ENCODE measurements around the gene CELF4.

The CELF4 gene

DNA sequence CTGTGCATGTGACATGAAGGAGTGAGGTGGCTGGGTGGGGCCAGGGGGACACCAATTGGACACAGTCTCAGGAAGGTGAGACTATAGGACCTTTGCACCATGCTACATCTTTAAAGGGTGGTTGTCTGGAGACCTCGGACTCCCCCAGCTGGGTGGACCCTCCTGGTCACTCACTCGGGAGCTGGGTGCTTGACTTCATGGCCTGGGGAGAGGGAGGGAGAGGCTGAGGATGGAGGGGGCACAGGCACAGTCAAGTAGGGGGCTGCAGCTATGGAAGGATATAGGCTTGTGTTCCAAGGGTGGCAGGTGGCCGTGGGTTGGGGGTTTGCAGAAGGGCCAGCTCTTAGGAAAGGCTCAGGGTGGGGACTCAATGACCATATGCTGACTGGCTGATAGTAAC lies 7.1 kb upstream of the CELF4 start:
- DNase-seq (ENCODE audit: low read depth in 2 of 2), result no peak

DNA sequence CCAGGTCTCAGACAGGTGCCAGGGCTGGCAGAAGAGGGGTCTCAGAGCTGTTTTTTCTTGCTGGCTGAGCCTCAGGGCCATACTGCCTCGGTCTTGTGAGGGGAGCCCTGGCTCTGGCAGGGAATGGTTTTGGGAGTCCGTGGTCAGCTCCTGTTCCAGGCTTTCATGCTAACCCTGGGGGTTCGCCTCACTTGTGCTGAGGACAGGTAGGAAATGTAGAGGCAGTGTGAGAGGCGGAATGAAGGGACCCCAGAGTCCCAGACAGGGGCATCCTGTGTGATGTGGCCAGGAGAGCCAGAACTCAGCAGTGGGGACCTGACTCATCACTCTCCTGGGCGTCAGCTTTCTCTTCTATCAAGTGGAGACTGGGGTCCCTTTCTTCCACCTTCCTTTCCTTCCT lies 5.7 kb upstream of the CELF4 start:
- DNase-seq (ENCODE audit: low read depth in 2 of 2), result no peak

DNA sequence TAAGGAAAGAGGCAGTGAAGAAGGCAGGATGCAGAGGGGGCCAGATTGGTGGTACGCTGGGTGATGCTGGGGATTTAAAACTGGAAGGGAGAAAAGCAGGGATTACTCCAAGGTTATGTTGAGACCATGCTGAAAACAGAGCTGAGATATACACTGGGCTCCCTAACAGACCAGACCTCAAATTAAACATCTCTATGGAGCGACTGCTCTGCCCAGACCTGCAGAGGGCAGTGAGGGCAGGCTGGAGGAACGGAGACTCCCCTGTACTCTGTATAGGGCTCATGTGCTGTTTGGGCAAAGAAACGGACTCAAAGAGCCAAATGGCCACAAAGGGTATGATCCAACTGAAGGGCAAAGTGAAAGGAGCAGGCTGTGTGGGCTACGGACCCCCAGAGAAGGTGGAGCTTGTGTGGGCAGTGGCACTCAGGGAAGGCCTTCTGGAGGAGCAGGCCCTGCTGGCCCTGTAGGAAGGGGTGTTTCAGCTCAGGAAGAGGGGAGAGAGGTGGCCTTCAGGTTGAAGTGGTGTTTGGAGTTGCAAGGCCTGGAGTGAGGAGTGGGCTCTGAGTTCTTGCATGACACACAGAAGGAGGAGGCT lies 4.8 kb upstream of the CELF4 start:
- no peak for DNase-seq (ENCODE audit: low read depth in 2 of 2)

DNA sequence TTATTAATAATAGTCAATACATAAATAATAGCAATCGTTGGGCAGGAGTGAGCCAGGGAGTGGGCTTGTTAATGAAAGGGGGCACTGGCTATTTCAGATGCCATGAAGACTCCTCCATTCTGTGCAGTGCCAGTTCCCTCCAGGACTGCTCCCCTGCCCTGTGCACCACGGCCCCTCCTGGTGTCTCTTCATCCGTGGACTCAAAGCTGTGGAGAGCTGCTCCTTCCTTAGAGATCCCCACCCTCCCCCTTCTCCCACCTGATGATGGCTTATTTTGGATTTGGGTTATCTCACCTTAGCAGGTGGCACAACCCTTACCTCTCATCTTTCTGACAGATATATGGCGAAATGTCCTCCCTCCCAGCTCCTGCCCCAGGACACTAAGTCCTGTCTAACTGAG lies 3.1 kb upstream of the CELF4 start:
- no peak for DNase-seq (ENCODE audit: low read depth in 2 of 2)

DNA sequence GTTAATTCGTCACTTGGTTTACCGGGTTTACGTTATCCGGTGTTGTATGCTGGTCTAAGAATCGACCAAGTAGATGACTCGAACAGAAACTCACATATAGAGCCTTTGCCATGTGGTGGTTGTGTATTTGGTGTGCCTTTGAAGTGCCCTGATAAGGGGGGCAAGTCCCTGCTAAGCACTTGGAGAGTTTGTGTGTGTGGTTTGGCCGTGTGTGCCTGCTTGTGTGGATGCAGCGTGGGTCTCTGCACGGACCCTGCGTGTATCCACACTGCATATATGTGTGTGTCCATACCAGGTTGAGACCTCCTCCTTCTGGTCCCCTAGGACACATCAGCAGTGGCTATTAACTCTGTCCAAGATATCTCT lies 2.4 kb upstream of the CELF4 start:
- DNase-seq (ENCODE audit: low read depth in 2 of 2), result no peak

DNA sequence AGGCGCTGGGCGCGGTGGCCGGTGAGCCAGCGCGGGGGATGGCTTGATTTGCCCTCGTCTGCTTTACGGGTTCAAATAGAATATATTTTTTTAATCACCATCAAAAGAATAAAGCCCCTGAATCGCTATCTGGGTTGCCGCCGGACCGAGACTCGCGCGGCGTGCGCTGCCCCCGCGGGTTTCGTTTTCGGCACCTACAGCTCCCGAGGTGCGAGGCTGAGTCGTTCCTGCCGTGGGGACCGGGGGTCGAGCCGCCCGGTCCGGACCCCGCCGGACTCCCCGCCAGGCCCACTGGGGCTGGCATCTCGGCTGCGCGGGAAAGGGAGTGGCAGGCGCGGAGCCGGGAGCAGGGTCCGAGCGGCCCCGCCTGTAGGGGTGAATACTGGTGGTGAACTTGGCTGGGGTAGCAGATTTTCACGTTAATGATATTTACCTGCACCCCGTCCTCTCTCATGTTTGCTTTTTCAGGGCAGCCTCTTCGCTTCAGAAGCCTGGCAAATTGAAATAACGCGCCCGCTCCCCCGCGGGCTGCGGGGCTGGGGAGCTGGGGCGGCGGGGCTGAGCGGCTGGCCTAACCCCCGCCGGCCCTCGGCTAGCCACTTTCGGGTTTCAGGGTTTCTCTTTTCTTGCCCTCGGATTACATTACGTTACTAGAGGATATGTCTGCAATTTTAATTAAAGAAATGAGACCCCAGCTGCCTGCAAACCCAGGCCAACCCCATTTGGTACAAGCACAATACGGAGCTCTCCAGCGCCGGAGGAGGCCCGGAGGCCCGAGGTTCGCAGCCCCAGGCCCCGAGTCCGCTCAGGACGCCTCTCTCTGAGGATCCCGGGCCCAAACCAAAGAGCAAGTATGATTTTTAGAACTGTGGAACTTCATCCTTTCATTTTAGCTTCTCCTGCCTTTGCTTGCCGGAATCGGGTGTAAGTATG lies 1.7 kb upstream of the CELF4 start:
- DNase-seq (ENCODE audit: low read depth in 2 of 2), result no peak

DNA sequence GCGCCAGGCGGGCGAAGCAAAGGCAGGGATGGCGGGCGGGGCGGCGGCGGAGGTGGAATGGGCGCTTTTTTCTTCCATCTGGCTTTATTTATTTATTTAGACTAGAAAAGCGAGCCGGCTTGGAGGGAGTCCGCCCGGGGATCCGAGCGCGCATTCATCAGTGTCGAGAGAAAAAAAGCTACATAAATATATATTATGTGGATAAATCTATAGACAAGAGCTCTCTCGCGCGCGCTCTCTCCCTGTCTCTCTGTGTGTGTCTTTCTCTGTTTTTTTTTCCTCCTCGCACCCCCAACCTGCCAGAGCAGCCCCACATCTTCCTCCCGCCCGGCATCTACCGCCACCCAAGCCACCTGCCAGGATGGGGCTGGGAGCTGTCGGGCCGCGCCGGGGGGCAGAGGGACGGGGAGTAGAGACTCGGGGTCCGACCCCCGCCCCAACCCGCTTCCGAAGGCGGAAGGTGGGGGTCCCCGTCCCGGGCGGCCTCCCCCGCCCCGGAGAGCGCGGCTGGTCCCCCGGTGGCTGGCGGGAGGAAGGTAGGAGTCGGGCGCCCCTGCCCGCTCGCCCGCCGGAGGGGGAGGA lies 972 bp upstream of the CELF4 start:
- no peak for DNase-seq (ENCODE audit: low read depth in 2 of 2)

DNA sequence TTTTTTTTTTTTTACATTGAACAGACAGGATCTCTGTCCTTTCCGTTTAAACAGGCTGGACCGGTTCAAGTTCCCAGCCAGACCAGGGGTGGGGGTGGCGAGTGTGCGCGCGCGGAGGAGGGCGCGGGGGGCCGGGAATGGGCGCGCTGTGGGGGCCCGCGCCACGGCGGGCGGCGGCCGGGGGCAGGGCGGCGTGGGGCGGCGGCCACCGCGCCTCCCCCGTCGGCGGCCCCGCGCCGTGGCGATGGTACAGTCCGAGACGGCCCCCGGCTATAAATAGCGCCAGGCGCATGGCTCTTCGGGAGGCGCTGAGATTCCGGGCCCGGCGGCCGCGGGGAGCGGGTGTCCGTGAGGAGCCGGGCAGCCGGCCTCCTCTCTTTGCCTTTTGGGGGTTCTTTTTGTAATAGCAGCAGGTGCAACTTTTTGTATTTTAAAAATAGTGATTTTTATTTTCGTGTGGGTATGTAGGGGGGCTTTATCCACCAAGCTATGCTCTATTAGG lies 430 bp upstream of the CELF4 start:
- no peak for DNase-seq (ENCODE audit: low read depth in 2 of 2)

DNA sequence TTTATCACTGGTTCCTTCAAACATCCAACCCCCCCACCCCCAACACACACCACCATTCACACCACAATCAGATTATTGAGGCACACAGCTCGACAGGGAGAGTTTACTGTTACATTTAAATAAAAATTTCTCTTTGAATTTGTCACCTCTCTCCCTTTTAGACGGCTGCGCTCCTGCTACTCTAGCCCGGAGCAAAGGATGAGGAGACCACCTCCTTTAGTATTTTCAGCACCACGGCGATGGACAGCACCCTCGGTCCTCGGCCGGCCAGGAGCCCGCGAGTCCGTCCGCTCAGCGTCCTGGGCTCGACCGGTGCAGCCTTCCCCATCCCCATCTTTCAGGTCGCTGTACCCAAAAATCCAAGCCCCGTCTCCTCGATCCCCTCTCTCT lies 892 bp downstream of the CELF4 start:
- no peak for DNase-seq (ENCODE audit: low read depth in 2 of 2)

DNA sequence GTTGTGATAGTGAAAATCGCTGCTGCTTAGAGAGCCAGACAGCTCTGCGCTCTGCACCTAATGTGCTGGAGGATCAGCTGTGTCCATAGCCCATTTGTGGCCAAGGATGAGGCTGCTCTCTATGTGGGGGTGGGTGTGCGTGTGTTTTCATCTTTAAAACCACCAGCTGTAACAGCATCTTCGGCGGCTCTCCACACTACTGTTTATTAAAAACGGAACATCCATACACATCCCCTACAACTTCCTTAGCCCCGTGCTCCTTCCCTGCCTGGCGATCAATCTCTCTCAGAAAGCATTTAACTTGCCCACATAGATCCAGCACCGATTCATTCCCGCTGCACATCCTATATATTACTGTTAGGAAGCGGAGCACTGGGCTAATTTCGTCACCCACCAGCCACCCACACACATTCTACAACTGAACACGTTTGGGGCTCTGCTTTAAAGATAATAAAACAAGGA lies 1.6 kb downstream of the CELF4 start:
- DNase-seq (ENCODE audit: low read depth in 2 of 2), result no peak

DNA sequence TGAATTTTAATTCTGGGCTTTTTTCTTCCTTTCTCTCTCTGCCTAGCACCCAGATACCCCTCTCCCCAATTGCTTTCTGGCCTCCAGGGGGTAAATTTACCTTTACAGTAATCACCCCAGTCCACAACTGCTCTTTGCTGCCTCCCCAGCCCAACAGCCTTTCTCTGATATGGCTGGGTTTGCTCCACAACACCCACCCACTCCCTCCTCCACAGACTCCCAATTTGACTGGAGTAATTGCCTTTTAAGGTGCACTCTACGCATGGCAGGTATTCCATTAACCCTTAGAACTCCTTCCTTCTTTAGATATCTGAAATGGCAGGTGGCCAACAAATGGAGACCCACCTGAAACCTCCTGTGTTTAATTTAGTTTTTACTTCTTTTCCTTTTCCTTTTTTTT lies 3.6 kb downstream of the CELF4 start:
- DNase-seq (ENCODE audit: low read depth in 2 of 2), result no peak

DNA sequence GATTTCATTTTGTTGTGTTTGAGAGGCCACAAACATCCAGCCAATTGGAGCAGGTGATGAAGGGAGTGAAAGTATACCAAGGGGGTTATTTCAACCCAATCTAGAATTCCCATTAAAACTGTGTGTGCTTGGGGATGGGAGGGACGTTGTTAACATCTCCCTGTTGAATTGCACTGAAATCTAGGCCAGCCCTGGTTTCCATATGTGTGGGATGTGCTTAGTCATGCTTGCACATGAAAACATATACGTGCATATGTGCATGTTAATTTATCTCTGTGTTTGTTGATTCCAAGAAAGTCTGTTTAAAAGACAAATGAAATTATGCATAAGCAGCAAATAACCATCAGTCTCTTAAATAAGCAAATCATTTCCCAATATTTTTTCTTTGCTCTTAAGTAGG lies 5.6 kb downstream of the CELF4 start:
- no peak for DNase-seq (ENCODE audit: low read depth in 2 of 2)

DNA sequence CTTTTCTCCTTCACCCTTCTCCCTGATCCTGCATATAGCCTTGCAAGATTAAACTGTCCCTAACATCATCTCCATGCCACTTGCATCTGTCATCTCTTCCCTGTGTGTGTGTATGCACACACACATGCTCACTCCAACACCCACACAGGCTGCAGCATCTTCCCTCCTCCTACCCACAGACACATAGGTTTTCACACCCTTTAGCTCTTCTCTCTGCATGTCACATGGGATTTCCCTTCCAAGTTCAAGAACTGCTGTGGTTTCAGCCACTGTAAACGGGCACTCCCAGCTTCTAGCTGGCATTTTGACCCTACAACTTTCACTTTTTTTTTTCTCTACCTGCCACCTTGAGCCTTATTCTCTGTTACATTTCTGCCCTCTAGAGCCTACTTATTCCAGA lies 6.4 kb downstream of the CELF4 start:
- DNase-seq (ENCODE audit: low read depth in 2 of 2), result no peak

DNA sequence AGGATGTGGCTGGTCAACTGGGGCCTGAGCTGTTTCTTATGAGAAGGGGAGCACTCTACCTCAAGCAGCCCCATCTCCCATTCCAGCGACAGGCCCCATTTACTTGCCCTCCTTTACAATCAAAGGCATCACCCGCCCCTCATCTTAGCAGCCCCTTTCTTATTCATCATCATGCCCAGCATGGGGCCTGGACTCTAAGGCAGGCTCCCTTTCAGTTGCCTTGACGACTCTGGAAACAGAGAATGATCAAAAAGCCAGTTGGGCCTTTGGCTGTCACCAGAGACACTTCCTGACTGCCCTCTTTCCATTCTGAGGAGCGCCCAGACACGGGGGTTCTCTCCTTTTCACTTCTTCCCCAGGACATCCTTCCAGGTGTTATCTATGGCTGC lies 11.2 kb downstream of the CELF4 start:
- no peak for DNase-seq (ENCODE audit: low read depth in 2 of 2)

DNA sequence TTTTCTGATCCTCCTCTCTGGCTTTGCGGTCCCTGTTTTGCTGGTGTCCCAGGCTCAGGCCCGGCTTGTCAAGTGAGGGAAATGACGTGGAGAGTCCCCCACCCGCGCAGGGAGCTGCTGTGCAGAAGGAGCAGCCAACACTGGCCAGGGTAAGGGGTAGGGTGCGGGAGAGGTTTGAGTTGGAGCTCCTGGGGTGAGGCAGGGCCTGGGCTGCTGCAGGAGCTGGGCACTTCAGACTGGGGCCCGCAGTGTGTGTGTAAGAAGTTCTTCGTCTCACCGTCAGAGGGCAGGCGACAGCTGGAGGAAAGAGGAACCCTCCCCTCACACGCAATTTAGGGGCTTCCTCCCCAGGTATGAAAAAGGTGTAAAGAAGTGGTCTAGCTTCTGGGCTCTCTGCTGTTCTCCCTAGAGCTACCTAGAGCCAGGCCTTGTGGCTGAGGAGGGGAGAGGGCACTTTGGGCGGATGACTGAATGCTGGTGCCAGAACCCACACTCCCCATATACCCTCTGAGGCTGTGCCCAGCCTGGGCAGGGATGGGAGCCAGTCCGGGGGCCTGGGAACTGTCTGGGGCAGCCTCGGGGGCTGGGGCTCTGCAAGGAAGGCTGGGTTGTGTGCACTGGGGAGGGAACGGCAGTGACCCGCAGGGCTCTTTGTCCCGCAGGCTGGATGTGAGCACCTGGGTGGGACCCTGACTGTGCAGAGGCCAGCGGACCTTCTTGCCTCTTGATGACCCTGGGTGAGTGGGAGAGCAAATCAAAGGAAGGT lies 11.8 kb downstream of the CELF4 start:
- DNase-seq (ENCODE audit: low read depth in 2 of 2), result no peak

DNA sequence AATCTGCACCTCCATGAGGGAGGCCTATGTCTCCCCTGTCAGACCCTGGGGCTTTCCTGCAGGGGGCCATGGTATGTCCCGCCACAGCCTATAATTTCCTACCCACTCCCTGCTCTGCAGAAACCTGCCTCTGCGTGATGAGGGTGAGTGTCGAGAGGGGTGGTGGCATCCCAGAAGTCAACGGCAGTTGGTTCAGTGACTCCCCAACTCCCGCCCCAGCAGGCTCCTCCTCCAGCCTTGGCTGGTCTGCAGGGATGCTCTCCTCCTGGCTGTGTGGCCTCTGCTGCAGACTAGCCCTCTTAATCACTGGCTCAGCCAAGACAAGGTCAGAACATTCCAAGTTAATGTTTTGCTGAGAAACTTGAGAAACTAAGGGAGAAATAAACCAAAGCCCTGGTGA lies 13.3 kb downstream of the CELF4 start:
- no peak for DNase-seq (ENCODE audit: low read depth in 2 of 2)

DNA sequence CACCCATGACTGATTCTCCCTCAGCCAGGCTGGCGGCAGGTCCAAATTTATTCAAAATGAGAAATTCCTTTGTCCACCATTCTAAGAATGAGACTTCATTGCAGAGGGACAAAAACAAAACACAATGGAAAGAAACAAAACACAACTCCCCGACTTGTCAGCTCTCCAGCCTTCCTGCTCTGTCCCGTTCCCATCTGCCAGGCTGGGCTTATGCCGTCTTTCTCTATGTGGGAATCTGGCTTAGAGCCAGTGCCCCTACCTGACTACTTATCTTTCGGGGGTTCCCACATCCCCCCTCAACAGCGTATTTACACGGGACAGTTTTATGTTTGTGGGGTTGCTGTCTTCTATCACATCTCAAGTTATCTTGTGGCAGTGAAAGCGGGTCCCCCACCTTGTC lies 13.8 kb downstream of the CELF4 start:
- no peak for DNase-seq (ENCODE audit: low read depth in 2 of 2)

DNA sequence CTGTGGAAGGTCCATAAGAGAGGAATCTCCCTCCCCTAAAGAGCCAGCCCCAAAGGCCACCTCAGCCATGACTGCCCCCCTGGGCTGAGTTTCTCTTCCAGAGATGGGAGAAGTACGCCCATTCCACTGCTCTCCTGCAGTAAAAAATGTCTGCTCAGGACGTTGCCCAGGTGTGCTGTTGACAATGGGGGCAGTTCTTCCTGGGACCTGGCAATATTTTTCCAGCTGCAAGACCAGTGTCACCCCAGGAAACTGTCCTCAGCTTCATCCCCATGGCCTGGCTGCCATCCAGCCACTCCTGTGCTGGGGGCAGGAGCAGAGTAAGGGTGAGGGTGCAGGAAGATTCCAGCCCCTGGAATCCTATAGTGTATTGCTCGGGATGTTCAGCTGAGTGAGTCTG lies 14.3 kb downstream of the CELF4 start:
- DNase-seq (ENCODE audit: low read depth in 2 of 2), result no peak

DNA sequence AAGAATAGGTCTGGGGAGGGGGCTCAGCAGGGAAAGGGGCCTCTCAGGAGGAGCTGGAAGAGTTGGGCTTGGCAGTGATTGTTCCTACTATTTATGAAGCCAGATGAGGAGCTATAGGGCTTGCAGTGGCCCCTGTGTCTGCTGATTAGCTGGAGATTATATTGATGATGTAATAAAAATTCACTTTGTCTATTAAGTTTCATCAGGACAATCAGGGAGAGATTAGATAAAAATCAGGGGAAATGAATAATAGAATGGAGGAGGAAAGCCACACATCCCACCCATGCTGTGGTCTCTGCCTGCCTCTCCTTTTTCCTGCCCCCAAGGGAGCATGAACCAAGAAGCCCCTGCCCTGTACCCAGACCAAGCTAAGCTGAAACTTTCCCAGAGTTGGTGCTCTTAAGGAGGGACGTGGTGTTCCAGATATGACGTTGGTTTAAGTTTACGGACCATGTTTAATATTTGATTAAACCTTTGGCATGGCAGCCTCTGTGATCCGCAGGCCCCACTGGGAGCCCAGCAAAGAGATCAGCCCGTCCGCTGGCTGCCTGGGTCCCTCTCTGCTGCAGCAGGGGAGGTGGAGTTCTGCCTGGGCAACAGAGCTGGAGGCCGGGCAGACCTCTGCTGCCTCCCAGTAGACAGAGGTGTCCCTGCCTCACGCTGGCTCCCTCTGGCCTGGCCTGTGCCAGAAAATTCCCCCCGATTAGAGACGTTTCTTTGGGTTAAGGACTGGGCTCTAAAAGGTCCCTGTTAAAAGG lies 15.3 kb downstream of the CELF4 start:
- no peak for DNase-seq (ENCODE audit: low read depth in 2 of 2)

DNA sequence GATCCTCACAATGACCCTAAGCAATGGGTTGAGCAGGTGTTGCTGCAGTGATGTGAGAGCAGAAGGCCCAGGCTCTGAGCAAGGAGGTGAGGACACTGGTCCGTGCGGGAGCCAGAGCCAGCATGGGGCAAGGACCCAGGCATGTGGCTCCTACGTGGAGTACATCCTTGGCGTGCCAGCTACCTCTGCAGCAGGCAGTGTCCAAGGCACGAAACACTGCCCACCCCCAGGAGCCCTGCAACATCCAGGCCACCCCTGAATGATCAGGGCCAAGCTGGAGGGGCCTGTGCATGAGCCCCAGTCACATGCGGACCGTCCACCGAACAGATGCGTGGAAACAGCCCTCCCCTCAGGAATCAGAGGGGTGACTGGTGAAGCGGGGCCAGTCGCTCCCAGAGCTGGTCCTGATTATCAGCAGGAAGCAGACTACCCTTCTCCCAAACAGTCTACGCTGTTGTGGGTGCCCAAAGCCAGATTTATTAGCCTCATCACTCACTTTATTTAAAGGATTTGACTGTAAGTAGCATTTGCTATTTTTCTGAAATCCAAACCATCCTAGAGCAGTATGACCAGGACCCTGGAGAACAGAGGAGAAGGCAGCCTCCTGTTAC lies 16.8 kb downstream of the CELF4 start:
- DNase-seq (ENCODE audit: low read depth in 2 of 2), result no peak

DNA sequence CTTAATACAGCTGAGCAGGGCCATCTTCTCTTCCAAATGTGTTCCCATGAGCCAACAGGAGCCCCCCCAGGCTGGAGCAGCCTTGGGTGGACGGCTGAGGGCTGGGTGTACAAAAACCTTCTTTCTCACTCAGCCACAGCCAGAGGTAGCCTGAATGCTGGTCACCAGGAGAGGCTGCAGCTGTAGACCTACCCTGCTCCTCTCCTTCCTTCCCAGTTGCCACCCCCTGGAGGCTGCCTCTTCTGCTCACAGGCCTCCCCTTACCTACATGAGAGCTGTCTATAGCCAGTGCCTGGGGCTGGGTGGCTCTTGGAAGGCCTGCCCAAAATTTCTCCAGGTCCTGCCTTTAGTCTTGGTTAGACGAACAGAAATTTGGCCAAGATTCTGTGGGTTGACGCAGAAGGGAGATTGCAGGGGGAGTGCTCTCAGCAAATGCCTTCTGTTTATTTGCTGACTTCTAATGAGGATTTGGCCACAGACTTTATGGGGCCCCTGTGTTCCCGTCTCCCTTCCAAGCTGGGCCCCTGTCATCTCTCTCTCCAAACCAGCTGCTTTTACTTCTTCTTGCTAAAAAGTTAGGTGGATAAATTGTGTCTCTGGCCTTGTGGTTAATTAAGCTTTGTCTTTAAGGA lies 18.3 kb downstream of the CELF4 start:
- no peak for DNase-seq (ENCODE audit: low read depth in 2 of 2)
